Activated CD8-positive, alpha-beta memory T cell treated with anti-CD3 and anti-CD28 coated beads, Interleukin-2, amount 50 U/mL, for 24 hours (primary cell): ENCODE data around the gene PDXK.

Experiments used
- DNase-seq: peaks from one replicate; pipeline ENCODE4 v3.0.0-alpha.2; 2020; ENCODE audit errors: extremely low read depth

The PDXK gene

GRCh38 chr21:43803558-43804300 lies 84.8 kb downstream of the PDXK start:
- DNase-seq: no peak

- no peak for DNase-seq
Observed at GRCh38 chr21:43805275-43805800, 86.4 kb downstream of the PDXK start.

DNA sequence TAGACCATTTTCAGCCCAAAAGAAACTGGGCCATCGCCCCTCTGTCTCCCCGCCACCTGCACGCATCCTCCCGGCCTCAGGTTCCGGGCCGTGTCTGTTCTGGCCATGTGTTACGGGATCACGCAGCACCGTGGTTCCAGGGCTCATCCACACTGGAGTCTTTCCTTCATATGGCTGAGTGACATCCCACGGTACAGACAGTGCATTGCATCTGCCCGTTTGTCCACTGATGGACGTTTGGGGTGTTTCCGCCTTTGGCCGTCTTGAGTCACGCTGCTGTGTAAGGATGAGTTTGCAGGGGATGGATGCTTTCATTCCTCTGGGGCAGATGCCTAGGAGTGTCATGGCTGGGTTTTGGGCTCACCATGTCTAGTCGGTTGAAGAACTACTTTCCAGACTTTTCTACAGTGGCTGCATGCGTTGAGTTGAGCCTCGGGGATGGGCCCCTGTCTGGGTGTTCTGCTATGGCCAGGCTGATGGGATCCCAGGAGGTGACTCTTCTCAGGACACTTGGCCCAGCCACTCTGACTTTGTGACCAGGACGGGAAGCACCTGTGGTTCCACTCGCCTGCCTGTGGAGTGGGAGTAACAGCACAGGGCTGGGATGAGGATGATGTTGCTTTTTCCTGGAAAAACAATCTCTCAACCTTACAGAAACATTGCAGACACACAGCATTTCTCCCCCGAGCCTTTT lies 87.2 kb downstream of the PDXK start:
- no peak for DNase-seq

- no peak for DNase-seq
Observed at GRCh38 chr21:43808367-43808766, 89.4 kb downstream of the PDXK start.

GRCh38 chr21:43808832-43809251 lies 89.9 kb downstream of the PDXK start:
- no peak for DNase-seq

- DNase-seq: no peak
Observed at GRCh38 chr21:43809346-43809799, 90.4 kb downstream of the PDXK start.

GRCh38 chr21:43809853-43810504 lies 91.0 kb downstream of the PDXK start:
- no peak for DNase-seq

- DNase-seq: peak; percentile 78
Observed at GRCh38 chr21:43810505-43811261, 91.8 kb downstream of the PDXK start.

DNA sequence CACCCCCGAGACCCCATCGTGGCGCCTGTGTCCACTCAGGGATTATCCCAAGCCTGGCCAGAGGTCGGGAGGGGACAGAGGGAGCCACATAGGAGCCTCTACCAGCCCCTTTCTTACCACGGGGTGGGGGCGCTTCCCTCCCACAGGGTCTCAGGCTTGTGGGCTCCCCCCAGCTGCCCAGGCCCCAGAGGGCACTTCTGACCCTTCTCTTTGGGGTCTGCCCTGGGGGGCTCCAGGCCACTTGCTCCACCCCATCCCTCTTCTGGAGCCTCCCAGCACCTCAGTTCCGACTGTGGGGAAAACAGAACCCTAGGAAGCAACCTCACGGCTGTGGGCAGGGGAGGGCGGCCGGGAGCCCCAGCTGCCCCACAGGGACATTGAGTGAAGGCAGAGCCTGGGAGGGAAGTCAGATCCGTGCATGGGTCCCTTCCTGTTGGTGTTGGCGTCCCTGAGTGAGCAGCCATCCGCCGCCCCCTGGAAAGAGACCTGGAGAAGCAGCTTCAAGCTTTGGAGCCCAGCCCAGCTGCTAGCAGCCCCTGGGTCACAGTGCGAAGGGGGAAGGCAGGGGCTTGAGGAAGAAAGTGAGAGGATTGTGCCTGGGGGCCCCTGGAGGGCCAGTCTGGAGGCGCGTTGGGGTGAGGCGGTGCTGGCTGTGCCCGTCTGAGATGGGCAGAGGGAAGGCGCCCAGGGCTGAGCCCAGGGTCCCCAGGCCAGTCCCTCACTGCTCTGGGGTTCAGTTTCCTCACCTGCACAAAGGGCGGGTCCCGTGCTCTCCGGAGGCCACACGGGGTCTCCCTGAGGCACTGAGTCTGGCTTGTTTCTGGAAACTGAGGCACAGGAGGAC lies 92.6 kb downstream of the PDXK start:
- DNase-seq: no peak
